Liver (tissue), 9 donors: ENCODE measurements around the gene PKP1. TPM values are rescaled to one million over a fixed set of nuclear protein-coding genes. Genes with fewer than 3 reads are reported as not detected.

ENCODE experiments used
- DNase-seq: peaks from one replicate; pipeline ENCODE4 v3.0.0-alpha.2; 2017; ENCODE audit warnings: low spot score
- H3K27ac ChIP-seq, 2 donors: one replicate each; pipeline ENCODE4 v1.7.0; 2013; ENCODE audit warnings: inconsistent platforms in 2 of 2, low read length in 2 of 2, control low read depth in 1 of 2, low read depth in 1 of 2, mild to moderate bottlenecking in 1 of 2
- H3K27me3 ChIP-seq, 4 donors: one replicate each; pipeline versions ENCODE4 v1.6.1 to v1.7.0; 2013; ENCODE audit warnings: low read length in 3 of 4, inconsistent platforms in 1 of 4, mild to moderate bottlenecking in 1 of 4, moderate library complexity in 1 of 4; ENCODE audit not compliant: control insufficient read depth in 4 of 4, insufficient read depth in 4 of 4
- H3K36me3 ChIP-seq, 4 donors: one replicate each; pipeline versions ENCODE4 v1.6.1 to v1.7.0; 2013; ENCODE audit warnings: low read length in 3 of 4, mild to moderate bottlenecking in 3 of 4, low read depth in 1 of 4, moderate library complexity in 1 of 4; ENCODE audit not compliant: control insufficient read depth in 4 of 4, insufficient read depth in 3 of 4
- H3K4me1 ChIP-seq, 4 donors: one replicate each; pipeline versions ENCODE4 v1.6.1 to v1.7.0; 2013; ENCODE audit warnings: low read length in 3 of 4, mild to moderate bottlenecking in 3 of 4, moderate library complexity in 1 of 4; ENCODE audit not compliant: control insufficient read depth in 4 of 4, insufficient read depth in 4 of 4
- H3K4me3 ChIP-seq, 3 donors: one replicate each; pipeline versions ENCODE4 v1.6.1 to v1.7.0; 2013; ENCODE audit warnings: low read length in 3 of 3, control low read depth in 1 of 3, low read depth in 1 of 3, mild to moderate bottlenecking in 1 of 3
- H3K9ac ChIP-seq, 2 donors: one replicate each; pipeline ENCODE4 v1.7.0; 2013; ENCODE audit warnings: low read length in 2 of 2, mild to moderate bottlenecking in 2 of 2, moderate library complexity in 2 of 2, control low read depth in 1 of 2, low read depth in 1 of 2
- H3K9me3 ChIP-seq, 4 donors: one replicate each; pipeline versions ENCODE4 v1.6.1 to v1.7.0; 2013; ENCODE audit warnings: low read length in 3 of 4; ENCODE audit not compliant: control insufficient read depth in 4 of 4
- EGR1 ChIP-seq, 2 donors: IDR thresholded peaks; 2 replicates each; pipeline ENCODE4 v1.6.1; 2016 to 2018; ENCODE audit warnings: antibody characterized with exemption in 2 of 2, low read depth in 2 of 2
- FOXA1 ChIP-seq: IDR thresholded peaks from 2 replicates; pipeline ENCODE4 v1.6.1; 2016; ENCODE audit warnings: antibody characterized with exemption
- FOXA2 ChIP-seq: IDR thresholded peaks from 2 replicates; pipeline ENCODE4 v1.6.1; 2016; ENCODE audit warnings: antibody characterized with exemption
- HNF4A ChIP-seq, 2 donors: conservative IDR thresholded peaks; 2 replicates each; pipeline ENCODE4 v1.6.1; 2016; ENCODE audit warnings: antibody characterized with exemption in 2 of 2, mild to moderate bottlenecking in 2 of 2
- JUND ChIP-seq, 2 donors: IDR thresholded peaks; 2 replicates each; pipeline ENCODE4 v1.6.1; 2016; ENCODE audit warnings: antibody characterized with exemption in 2 of 2
- RAD21 ChIP-seq, 2 donors: IDR thresholded peaks; 2 replicates each; pipeline ENCODE4 v1.6.1; 2016; ENCODE audit warnings: antibody characterized with exemption in 2 of 2, mild to moderate bottlenecking in 2 of 2
- RXRA ChIP-seq, 2 donors: IDR thresholded peaks; 2 replicates each; pipeline ENCODE4 v1.6.1; 2017 to 2018; ENCODE audit warnings: antibody characterized with exemption in 2 of 2, mild to moderate bottlenecking in 1 of 2
- SP1 ChIP-seq: IDR thresholded peaks from 2 replicates; pipeline ENCODE4 v1.6.1; 2018; ENCODE audit warnings: antibody characterized with exemption, mild to moderate bottlenecking
- TAF1 ChIP-seq: conservative IDR thresholded peaks from 2 replicates; pipeline ENCODE4 v1.6.1; 2016; ENCODE audit warnings: antibody characterized with exemption, mild to moderate bottlenecking
- YY1 ChIP-seq: IDR thresholded peaks from 2 replicates; pipeline ENCODE4 v1.6.1; 2016; ENCODE audit warnings: antibody characterized with exemption, mild to moderate bottlenecking
- WGBS: extraction: QIAGEN DNeasy Blood & Tissue Kit; methylation state at CpG from one replicate; pipeline ENCODE4 v1.1.7; 2013; 5-methylcytosine and 5-hydroxymethylcytosine counted together
- polyA plus RNA-seq, 2 donors: library from polyadenylated mRNA; stranded (reverse) in 1 of 2; unstranded in 1 of 2; fragments of 200-250 nt in 1 of 2; fragments of >200 nt in 1 of 2; fragmentation: Nextera tagmentation in 1 of 2; extraction: Ambion mirVana in 1 of 2; gene quantifications; one replicate each; pipeline versions ENCODE4 v1.2.1 to v1.2.3, GENCODE V29; 2013 to 2015
- total RNA-seq, 2 donors: library from RNA; depleted of rRNA; stranded (reverse); fragments of >200 nt; gene quantifications; one replicate each; pipeline ENCODE4 v1.2.3, GENCODE V29; 2014
- TF ChIP-seq, protein P1 (sequence below): IDR thresholded peaks from 2 replicates; pipeline ENCODE4 v1.6.1; 2016; ENCODE audit warnings: antibody characterized with exemption
- TF ChIP-seq, protein P2 (sequence below): IDR thresholded peaks from 2 replicates; pipeline ENCODE4 v1.6.1; 2016; ENCODE audit warnings: antibody characterized with exemption
- TF ChIP-seq, protein P3 (sequence below): IDR thresholded peaks from 2 replicates; pipeline ENCODE4 v1.6.1; 2016; ENCODE audit warnings: antibody characterized with exemption, mild to moderate bottlenecking
- TF ChIP-seq, protein P4 (sequence below): fragments of 150-350 bp; IDR thresholded peaks from 2 replicates; pipeline ENCODE4 v1.5.1; 2017; ENCODE audit warnings: improper control_type of control experiment, low read depth, low read length; ENCODE audit not compliant: missing input control
- TF ChIP-seq, protein P5 (sequence below): IDR thresholded peaks from 2 replicates; pipeline ENCODE4 v1.6.1; 2016; ENCODE audit warnings: antibody characterized with exemption
- donor health status: healthy.
- donor health status: healthy.
- donor health status: healthy.
- donor health status: healthy.
- donor health status: healthy.

PKP1 gene
- total and polyA plus RNA-seq, 4 donors: 0.01 TPM; not detected in 3

DNA sequence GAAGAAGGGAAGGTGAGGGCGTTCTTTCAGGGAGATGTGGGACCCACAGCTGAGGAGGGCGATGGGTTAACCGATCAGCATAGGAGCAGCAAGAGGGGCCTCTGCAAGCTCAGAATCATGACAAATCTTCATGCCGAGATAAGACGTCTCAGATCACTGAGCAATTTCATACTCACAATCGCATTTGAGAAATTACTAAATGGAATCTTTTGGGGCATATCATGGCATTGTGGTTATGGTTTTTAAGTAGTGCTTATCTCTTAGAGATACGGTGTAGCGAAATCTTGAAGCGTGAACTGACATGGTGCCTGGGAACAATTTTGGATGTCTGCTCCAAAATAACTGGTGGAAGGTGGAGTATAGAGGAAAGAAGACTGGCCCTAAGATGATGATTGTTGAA, 88.0 kb downstream of the PKP1 start (continued):
- TF ChIP-seq, protein P1, sequence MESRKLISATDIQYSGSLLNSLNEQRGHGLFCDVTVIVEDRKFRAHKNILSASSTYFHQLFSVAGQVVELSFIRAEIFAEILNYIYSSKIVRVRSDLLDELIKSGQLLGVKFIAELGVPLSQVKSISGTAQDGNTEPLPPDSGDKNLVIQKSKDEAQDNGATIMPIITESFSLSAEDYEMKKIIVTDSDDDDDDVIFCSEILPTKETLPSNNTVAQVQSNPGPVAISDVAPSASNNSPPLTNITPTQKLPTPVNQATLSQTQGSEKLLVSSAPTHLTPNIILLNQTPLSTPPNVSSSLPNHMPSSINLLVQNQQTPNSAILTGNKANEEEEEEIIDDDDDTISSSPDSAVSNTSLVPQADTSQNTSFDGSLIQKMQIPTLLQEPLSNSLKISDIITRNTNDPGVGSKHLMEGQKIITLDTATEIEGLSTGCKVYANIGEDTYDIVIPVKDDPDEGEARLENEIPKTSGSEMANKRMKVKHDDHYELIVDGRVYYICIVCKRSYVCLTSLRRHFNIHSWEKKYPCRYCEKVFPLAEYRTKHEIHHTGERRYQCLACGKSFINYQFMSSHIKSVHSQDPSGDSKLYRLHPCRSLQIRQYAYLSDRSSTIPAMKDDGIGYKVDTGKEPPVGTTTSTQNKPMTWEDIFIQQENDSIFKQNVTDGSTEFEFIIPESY: no peak
- no peak for TF ChIP-seq TAF1
- TF ChIP-seq, protein P2, sequence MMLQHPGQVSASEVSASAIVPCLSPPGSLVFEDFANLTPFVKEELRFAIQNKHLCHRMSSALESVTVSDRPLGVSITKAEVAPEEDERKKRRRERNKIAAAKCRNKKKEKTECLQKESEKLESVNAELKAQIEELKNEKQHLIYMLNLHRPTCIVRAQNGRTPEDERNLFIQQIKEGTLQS: no peak
- no peak for TF ChIP-seq RXRA (IDR thresholded peaks at IDR 0.05)
- TF ChIP-seq FOXA2: no peak
- no peak for TF ChIP-seq JUND (IDR thresholded peaks at IDR 0.05)
- TF ChIP-seq YY1: no peak

DNA sequence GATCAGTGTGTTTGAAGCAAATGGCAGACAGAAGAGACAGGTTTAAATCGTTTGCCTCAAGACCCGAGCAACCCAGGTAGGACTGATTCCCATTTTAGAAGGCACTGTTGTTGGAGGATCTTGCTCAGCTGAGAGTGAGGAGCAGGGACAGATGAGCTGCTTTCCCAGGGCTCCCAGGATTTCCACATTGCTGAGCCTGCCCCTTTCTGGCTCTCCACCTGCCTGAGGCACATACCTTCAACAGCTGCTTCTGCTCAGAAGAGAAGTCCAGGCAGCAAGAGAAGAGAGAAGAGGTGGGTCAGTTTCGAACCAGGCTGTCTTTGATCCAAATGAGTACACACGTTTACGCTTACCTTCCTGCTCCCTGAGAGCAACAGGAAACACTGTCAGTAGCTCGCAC, 88.5 kb downstream of the PKP1 start:
- H3K4me1 ChIP-seq: no peaks in the 10 kb centered on the region
- no peaks in the 10 kb centered on the region for H3K36me3 ChIP-seq
- DNase-seq: no peak
- TF ChIP-seq FOXA2 (no peak), RAD21 (IDR thresholded peaks at IDR 0.05) (no peak), SP1 (no peak), YY1 (no peak), FOXA1 (no peak), HNF4A (conservative IDR thresholded peaks at IDR 0.05) (no peak)
- TF ChIP-seq, protein P3, sequence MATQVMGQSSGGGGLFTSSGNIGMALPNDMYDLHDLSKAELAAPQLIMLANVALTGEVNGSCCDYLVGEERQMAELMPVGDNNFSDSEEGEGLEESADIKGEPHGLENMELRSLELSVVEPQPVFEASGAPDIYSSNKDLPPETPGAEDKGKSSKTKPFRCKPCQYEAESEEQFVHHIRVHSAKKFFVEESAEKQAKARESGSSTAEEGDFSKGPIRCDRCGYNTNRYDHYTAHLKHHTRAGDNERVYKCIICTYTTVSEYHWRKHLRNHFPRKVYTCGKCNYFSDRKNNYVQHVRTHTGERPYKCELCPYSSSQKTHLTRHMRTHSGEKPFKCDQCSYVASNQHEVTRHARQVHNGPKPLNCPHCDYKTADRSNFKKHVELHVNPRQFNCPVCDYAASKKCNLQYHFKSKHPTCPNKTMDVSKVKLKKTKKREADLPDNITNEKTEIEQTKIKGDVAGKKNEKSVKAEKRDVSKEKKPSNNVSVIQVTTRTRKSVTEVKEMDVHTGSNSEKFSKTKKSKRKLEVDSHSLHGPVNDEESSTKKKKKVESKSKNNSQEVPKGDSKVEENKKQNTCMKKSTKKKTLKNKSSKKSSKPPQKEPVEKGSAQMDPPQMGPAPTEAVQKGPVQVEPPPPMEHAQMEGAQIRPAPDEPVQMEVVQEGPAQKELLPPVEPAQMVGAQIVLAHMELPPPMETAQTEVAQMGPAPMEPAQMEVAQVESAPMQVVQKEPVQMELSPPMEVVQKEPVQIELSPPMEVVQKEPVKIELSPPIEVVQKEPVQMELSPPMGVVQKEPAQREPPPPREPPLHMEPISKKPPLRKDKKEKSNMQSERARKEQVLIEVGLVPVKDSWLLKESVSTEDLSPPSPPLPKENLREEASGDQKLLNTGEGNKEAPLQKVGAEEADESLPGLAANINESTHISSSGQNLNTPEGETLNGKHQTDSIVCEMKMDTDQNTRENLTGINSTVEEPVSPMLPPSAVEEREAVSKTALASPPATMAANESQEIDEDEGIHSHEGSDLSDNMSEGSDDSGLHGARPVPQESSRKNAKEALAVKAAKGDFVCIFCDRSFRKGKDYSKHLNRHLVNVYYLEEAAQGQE: no peak
- TF ChIP-seq, protein P4, sequence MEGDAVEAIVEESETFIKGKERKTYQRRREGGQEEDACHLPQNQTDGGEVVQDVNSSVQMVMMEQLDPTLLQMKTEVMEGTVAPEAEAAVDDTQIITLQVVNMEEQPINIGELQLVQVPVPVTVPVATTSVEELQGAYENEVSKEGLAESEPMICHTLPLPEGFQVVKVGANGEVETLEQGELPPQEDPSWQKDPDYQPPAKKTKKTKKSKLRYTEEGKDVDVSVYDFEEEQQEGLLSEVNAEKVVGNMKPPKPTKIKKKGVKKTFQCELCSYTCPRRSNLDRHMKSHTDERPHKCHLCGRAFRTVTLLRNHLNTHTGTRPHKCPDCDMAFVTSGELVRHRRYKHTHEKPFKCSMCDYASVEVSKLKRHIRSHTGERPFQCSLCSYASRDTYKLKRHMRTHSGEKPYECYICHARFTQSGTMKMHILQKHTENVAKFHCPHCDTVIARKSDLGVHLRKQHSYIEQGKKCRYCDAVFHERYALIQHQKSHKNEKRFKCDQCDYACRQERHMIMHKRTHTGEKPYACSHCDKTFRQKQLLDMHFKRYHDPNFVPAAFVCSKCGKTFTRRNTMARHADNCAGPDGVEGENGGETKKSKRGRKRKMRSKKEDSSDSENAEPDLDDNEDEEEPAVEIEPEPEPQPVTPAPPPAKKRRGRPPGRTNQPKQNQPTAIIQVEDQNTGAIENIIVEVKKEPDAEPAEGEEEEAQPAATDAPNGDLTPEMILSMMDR: no peak
- WGBS: 64% methylated on average over 6 of the region's 6 CpGs
- H3K27ac ChIP-seq: no peak overlapping the region
- H3K9ac ChIP-seq: no peak overlapping the region
- no peak overlapping the region for H3K4me3 ChIP-seq
- peaks cover 0 to 5% (median 2%) of the 10 kb centered on the region in 4 donors for H3K27me3 ChIP-seq
- H3K9me3 ChIP-seq: no peaks in the 10 kb centered on the region

DNA sequence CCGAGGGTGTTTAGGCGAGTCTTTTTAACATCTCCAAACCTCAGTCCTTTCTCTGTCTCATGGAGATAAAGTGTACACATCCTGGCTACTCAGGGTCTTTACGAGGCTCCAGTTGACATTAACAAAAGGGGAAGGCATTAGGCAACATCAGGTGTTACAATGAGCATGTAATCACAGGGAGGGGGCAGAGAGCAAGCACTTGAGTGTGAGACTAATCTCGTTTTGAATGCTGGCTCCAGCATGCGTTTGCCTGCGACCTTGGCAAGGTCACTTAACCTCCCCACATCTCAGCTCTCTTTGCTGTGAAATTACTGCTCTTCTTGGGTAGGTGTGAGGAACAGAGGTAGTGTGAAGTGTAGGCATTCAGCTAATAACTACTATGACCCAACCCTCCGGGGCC, 91.1 kb downstream of the PKP1 start:
- no peak overlapping the region for H3K9ac ChIP-seq
- H3K9me3 ChIP-seq: no peaks in the 10 kb centered on the region
- peaks cover 0 to 5% (median 2%) of the 10 kb centered on the region in 4 donors for H3K27me3 ChIP-seq
- no peak overlapping the region for H3K4me3 ChIP-seq
- no peak for DNase-seq
- no peak for TF ChIP-seq RXRA (IDR thresholded peaks at IDR 0.05)
- no peak for TF ChIP-seq JUND (IDR thresholded peaks at IDR 0.05)
- no peak for TF ChIP-seq EGR1 (IDR thresholded peaks at IDR 0.05; ENCODE audit: low read depth in 2 of 2)
- TF ChIP-seq RAD21 (IDR thresholded peaks at IDR 0.05): no peak
- TF ChIP-seq FOXA2: no peak
- TF ChIP-seq SP1: no peak
- TF ChIP-seq, protein P5, sequence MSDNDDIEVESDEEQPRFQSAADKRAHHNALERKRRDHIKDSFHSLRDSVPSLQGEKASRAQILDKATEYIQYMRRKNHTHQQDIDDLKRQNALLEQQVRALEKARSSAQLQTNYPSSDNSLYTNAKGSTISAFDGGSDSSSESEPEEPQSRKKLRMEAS: no peak
- TF ChIP-seq HNF4A (conservative IDR thresholded peaks at IDR 0.05): no peak
- WGBS: 27% methylated on average over 7 of the region's 7 CpGs
- no peak overlapping the region for H3K27ac ChIP-seq
- no peaks in the 10 kb centered on the region for H3K4me1 ChIP-seq
- no peaks in the 10 kb centered on the region for H3K36me3 ChIP-seq
